ENCODE measurements around the gene EEFSEC. TPM values are rescaled to one million over a fixed set of nuclear protein-coding genes. Genes with fewer than 3 reads are reported as not detected.

EEFSEC gene
- total RNA-seq, 1 experiment from 2014 or later: 15.4 TPM

GRCh38 chr3:128228366-128228910 is 75.2 kb downstream of the EEFSEC start:
- no peak for TF ChIP-seq TCF7L2 (IDR thresholded peaks at IDR 0.05; ENCODE audit: low read depth, low read length)
- no peak overlapping the region for H3K27ac ChIP-seq (ENCODE audit: low read length)
- CTCF ChIA-PET: no interaction called here
- peaks cover 2% of the 10 kb centered on the region; the same call in 1 of the 2 replicates for H3K9me3 ChIP-seq (ENCODE audit: control insufficient read depth, insufficient read depth, low read depth, low read length)
- DNase-seq (ENCODE audit: low read depth, low spot score): no peak
- no peak for ATAC-seq
- intact Hi-C loops (cut with micrococcal nuclease; ENCODE audit: unreplicated experiment): no loop called here
- no peaks in the 10 kb centered on the region for H3K36me3 ChIP-seq (ENCODE audit: control insufficient read depth, insufficient read depth, low read length)
- no peak overlapping the region for H3K4me3 ChIP-seq (ENCODE audit: low read depth in 2 of 2, low read length in 2 of 2)
- no peaks in the 10 kb centered on the region for H3K27me3 ChIP-seq (ENCODE audit: control insufficient read depth, insufficient read depth, low read length)
- H3K4me1 ChIP-seq (ENCODE audit: control insufficient read depth, insufficient read depth, low read length): no peaks in the 10 kb centered on the region
- in situ Hi-C loops (cut with HindIII; ENCODE audit: low pct_unique_long_range_greater_than_20kb, low sequenced_read_pairs): no loop called here
- BruUV-seq (replicated peaks): no TSS peak
- POLR2A ChIA-PET: no interaction called here

- no peak overlapping the region for H3K4me3 ChIP-seq (ENCODE audit: low read depth in 2 of 2, low read length in 2 of 2)
- POLR2A ChIA-PET: no interaction called here
- H3K27me3 ChIP-seq (ENCODE audit: control insufficient read depth, insufficient read depth, low read length): no peaks in the 10 kb centered on the region
- H3K9me3 ChIP-seq (ENCODE audit: control insufficient read depth, insufficient read depth, low read depth, low read length): no peaks in the 10 kb centered on the region
- CTCF ChIA-PET: no interaction called here
- TF ChIP-seq POLR2AphosphoS5 (IDR thresholded peaks at IDR 0.05; ENCODE audit: low read depth, low read length) (no peak), CTCF (IDR thresholded peaks at IDR 0.05) (no peak), TCF7L2 (IDR thresholded peaks at IDR 0.05; ENCODE audit: low read depth, low read length) (no peak), SIN3A (IDR thresholded peaks at IDR 0.05; ENCODE audit: borderline replicate concordance, insufficient read depth, low read depth, low read length) (no peak)
- TF ChIP-seq, protein P1, sequence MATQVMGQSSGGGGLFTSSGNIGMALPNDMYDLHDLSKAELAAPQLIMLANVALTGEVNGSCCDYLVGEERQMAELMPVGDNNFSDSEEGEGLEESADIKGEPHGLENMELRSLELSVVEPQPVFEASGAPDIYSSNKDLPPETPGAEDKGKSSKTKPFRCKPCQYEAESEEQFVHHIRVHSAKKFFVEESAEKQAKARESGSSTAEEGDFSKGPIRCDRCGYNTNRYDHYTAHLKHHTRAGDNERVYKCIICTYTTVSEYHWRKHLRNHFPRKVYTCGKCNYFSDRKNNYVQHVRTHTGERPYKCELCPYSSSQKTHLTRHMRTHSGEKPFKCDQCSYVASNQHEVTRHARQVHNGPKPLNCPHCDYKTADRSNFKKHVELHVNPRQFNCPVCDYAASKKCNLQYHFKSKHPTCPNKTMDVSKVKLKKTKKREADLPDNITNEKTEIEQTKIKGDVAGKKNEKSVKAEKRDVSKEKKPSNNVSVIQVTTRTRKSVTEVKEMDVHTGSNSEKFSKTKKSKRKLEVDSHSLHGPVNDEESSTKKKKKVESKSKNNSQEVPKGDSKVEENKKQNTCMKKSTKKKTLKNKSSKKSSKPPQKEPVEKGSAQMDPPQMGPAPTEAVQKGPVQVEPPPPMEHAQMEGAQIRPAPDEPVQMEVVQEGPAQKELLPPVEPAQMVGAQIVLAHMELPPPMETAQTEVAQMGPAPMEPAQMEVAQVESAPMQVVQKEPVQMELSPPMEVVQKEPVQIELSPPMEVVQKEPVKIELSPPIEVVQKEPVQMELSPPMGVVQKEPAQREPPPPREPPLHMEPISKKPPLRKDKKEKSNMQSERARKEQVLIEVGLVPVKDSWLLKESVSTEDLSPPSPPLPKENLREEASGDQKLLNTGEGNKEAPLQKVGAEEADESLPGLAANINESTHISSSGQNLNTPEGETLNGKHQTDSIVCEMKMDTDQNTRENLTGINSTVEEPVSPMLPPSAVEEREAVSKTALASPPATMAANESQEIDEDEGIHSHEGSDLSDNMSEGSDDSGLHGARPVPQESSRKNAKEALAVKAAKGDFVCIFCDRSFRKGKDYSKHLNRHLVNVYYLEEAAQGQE (IDR thresholded peaks at IDR 0.05; ENCODE audit: insufficient read depth in 1 of 2, low read depth in 2 of 2, low read length in 1 of 2): no peak
- ATAC-seq: no peak
- no TSS peak for BruUV-seq (replicated peaks)
- intact Hi-C loops (cut with micrococcal nuclease; ENCODE audit: unreplicated experiment) (no loop called here), in situ Hi-C loops (cut with HindIII; ENCODE audit: low pct_unique_long_range_greater_than_20kb, low sequenced_read_pairs) (no loop called here)
- no peaks in the 10 kb centered on the region for H3K36me3 ChIP-seq (ENCODE audit: control insufficient read depth, insufficient read depth, low read length)
- no peaks in the 10 kb centered on the region for H3K4me1 ChIP-seq (ENCODE audit: control insufficient read depth, insufficient read depth, low read length)
- H3K27ac ChIP-seq (ENCODE audit: low read length): no peak overlapping the region
- DNase-seq (ENCODE audit: low read depth, low spot score): no peak
Observed at GRCh38 chr3:128229106-128229857, 76.0 kb downstream of the EEFSEC start.

GRCh38 chr3:128231606-128232005 is 78.3 kb downstream of the EEFSEC start:
- CTCF ChIA-PET: no interaction called here
- intact Hi-C loops (cut with micrococcal nuclease; ENCODE audit: unreplicated experiment): no loop called here
- H3K4me3 ChIP-seq (ENCODE audit: low read depth in 2 of 2, low read length in 2 of 2): no peak overlapping the region
- no peaks in the 10 kb centered on the region for H3K27me3 ChIP-seq (ENCODE audit: control insufficient read depth, insufficient read depth, low read length)
- ATAC-seq: no peak
- no peaks in the 10 kb centered on the region for H3K9me3 ChIP-seq (ENCODE audit: control insufficient read depth, insufficient read depth, low read depth, low read length)
- H3K4me1 ChIP-seq (ENCODE audit: control insufficient read depth, insufficient read depth, low read length): no peaks in the 10 kb centered on the region
- no peaks in the 10 kb centered on the region for H3K36me3 ChIP-seq (ENCODE audit: control insufficient read depth, insufficient read depth, low read length)
- TF ChIP-seq SIN3A (IDR thresholded peaks at IDR 0.05; ENCODE audit: borderline replicate concordance, insufficient read depth, low read depth, low read length) (no peak), CTCF (IDR thresholded peaks at IDR 0.05) (no peak), TCF7L2 (IDR thresholded peaks at IDR 0.05; ENCODE audit: low read depth, low read length) (no peak), POLR2AphosphoS5 (IDR thresholded peaks at IDR 0.05; ENCODE audit: low read depth, low read length) (no peak)
- TF ChIP-seq, protein P1 (IDR thresholded peaks at IDR 0.05; ENCODE audit: insufficient read depth in 1 of 2, low read depth in 2 of 2, low read length in 1 of 2): no peak
- no peak for DNase-seq (ENCODE audit: low read depth, low spot score)
- no peak overlapping the region for H3K27ac ChIP-seq (ENCODE audit: low read length)
- in situ Hi-C loops (cut with HindIII; ENCODE audit: low pct_unique_long_range_greater_than_20kb, low sequenced_read_pairs): no loop called here
- no TSS peak for BruUV-seq (replicated peaks)
- POLR2A ChIA-PET: no interaction called here

Data from Panc1 (cell line).